Peyer's patch (tissue), 4 donors: ENCODE measurements around the gene CASKIN2.

ENCODE experiments used
- CTCF ChIP-seq, 6 experiments: fragments of 450-650 bp in 4 of 6; fragments of 200-600 bp in 2 of 6; sonication (generic) in 1 of 6; IDR thresholded peaks; one replicate each; pipeline ENCODE4 v1.5.1; 2017 to 2019; ENCODE audit warnings: antibody characterized with exemption in 6 of 6, mild to moderate bottlenecking in 3 of 6, moderate library complexity in 1 of 6
- POLR2A ChIP-seq, 2 donors: fragments of 450-650 bp; IDR thresholded peaks; one replicate each; pipeline ENCODE4 v1.5.1; 2017; ENCODE audit warnings: antibody characterized with exemption in 2 of 2, mild to moderate bottlenecking in 2 of 2, moderate library complexity in 2 of 2

- TF ChIP-seq CTCF (IDR thresholded peaks at IDR 0.05) (no peak), POLR2A (IDR thresholded peaks at IDR 0.05) (no peak)
These were observed 24.8 kb upstream of the CASKIN2 start for GRCh38 chr17:75539967-75540729.
